ENCODE data around the gene HSD17B11. TPM values are rescaled to one million over a fixed set of nuclear protein-coding genes. Genes with fewer than 3 reads are reported as not detected.
"Not testable (repeated sequence)": the region's sequence is repeated elsewhere in the genome, so short reads cannot be mapped to it uniquely, and the experiment has no call there.

The HSD17B11 gene
- total and polyA plus RNA-seq, 8 donors: 46.4 to 84.3 (median 76.8) TPM

- no peaks in the 10 kb centered on the region for H3K4me1 ChIP-seq
- H3K36me3 ChIP-seq: no peaks in the 10 kb centered on the region
- TF ChIP-seq CTCF (IDR thresholded peaks at IDR 0.05): no peak
- intact Hi-C loops (cut with DNase I): no loop called here
- DNase-seq (no peak), ATAC-seq (no peak)
- no peaks in the 10 kb centered on the region for H3K9me3 ChIP-seq
- no peaks in the 10 kb centered on the region for H3K27me3 ChIP-seq
- no peak overlapping the region for H3K27ac ChIP-seq
- H3K4me3 ChIP-seq: no peak overlapping the region
Measured at GRCh38 chr4:87414816-87415215, 23.8 kb upstream of the HSD17B11 start.

- no peak overlapping the region for H3K4me3 ChIP-seq
- H3K36me3 ChIP-seq: no peaks in the 10 kb centered on the region
- DNase-seq: no peak
- no peak for ATAC-seq
- intact Hi-C loops (cut with DNase I): no loop called here
- no peaks in the 10 kb centered on the region for H3K9me3 ChIP-seq
- no peaks in the 10 kb centered on the region for H3K4me1 ChIP-seq
- no peaks in the 10 kb centered on the region for H3K27me3 ChIP-seq
- no peak for TF ChIP-seq CTCF (IDR thresholded peaks at IDR 0.05)
- no peak overlapping the region for H3K27ac ChIP-seq
Measured at GRCh38 chr4:87410679-87411078, 19.7 kb upstream of the HSD17B11 start.

- H3K27ac ChIP-seq: no peak overlapping the region
- intact Hi-C loops (cut with DNase I): no loop called here
- ATAC-seq (no peak), DNase-seq (no peak)
- H3K27me3 ChIP-seq: no peaks in the 10 kb centered on the region
- no peak overlapping the region for H3K4me3 ChIP-seq
- no peaks in the 10 kb centered on the region for H3K36me3 ChIP-seq
- no peaks in the 10 kb centered on the region for H3K9me3 ChIP-seq
- no peaks in the 10 kb centered on the region for H3K4me1 ChIP-seq
- no peak for TF ChIP-seq CTCF (IDR thresholded peaks at IDR 0.05)
Measured at GRCh38 chr4:87410157-87410556, 19.2 kb upstream of the HSD17B11 start.

- Histone ChIP-seq H3K4me3 (no peak overlapping the region), H3K9me3 (no peaks in the 10 kb centered on the region), H3K4me1 (no peaks in the 10 kb centered on the region), H3K27ac (no peak overlapping the region), H3K27me3 (no peaks in the 10 kb centered on the region), H3K36me3 (no peaks in the 10 kb centered on the region)
- no peak for TF ChIP-seq CTCF (IDR thresholded peaks at IDR 0.05)
- intact Hi-C loops (cut with DNase I): no loop called here
- ATAC-seq: no peak
- DNase-seq: no peak
Measured at GRCh38 chr4:87409420-87409939, 18.5 kb upstream of the HSD17B11 start.

- H3K4me3 ChIP-seq; H3K9me3 ChIP-seq; H3K27ac ChIP-seq; H3K4me1 ChIP-seq; intact Hi-C loops (cut with DNase I); DNase-seq; ATAC-seq; H3K36me3 ChIP-seq; H3K27me3 ChIP-seq: not testable (repeated sequence)
Measured at GRCh38 chr4:87406902-87407301, 15.9 kb upstream of the HSD17B11 start.

GRCh38 chr4:87406462-87406861 lies 15.5 kb upstream of the HSD17B11 start:
- DNase-seq (no peak), ATAC-seq (no peak)
- Histone ChIP-seq H3K9me3 (no peaks in the 10 kb centered on the region), H3K27me3 (no peaks in the 10 kb centered on the region), H3K4me3 (no peak overlapping the region), H3K36me3 (no peaks in the 10 kb centered on the region), H3K4me1 (no peaks in the 10 kb centered on the region), H3K27ac (no peak overlapping the region)
- TF ChIP-seq CTCF (IDR thresholded peaks at IDR 0.05): no peak
- intact Hi-C loops (cut with DNase I): no loop called here

Data from left lung (tissue), 10 donors.